ENCODE results near the gene NAA40.
"Not testable (repeated sequence)": the region's sequence is repeated elsewhere in the genome, so short reads cannot be mapped to it uniquely, and the experiment has no call there.

Gene NAA40

DNA sequence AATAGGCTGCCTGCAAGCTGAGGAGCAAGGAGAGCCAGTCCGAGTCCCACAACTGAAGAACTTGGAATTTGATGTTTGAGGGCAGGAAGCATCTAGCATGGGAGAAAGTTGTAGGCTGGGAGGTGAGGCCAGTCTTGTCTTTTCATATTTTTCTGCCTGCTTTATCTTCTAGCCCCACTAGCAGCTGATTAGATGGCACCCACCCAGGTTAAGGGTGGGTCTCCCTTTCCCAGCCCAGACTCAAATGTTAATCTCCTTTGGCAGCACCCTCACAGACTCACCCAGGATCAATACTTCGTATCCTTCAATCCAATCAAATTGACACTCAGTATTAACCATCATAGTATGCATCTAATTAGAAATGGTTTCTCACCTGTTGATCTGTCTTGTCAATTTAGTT, 30.7 kb downstream of the NAA40 start:
- no peak for DNase-seq (ENCODE audit: insufficient read length, low spot score)
- TF ChIP-seq POLR2A (IDR thresholded peaks at IDR 0.05; ENCODE audit: low read depth, low read length), result no peak
- no peak for FAIRE-seq

DNA sequence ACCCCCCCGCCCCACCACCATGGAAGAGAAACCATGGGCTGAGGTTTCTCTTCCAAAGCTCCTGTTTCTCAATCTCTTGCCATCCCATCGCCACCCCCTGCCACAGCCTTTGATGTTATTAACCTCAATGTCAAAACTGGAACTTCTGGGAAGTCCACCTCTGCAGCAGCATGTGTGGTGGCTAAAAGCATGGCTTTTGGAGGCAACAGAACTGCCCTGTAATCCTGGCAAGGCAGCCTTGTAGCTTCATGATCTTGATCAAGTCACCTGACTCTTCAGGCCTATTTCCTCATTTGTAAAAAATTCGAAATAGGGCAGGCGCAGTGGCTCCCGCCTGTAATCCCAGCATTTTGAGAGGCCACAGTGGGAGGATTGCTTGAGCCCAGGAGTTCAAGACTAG, 32.1 kb downstream of the NAA40 start:
- no peak for FAIRE-seq
- no peak for DNase-seq (ENCODE audit: insufficient read length, low spot score)
- TF ChIP-seq POLR2A (IDR thresholded peaks at IDR 0.05; ENCODE audit: low read depth, low read length), result no peak

DNA sequence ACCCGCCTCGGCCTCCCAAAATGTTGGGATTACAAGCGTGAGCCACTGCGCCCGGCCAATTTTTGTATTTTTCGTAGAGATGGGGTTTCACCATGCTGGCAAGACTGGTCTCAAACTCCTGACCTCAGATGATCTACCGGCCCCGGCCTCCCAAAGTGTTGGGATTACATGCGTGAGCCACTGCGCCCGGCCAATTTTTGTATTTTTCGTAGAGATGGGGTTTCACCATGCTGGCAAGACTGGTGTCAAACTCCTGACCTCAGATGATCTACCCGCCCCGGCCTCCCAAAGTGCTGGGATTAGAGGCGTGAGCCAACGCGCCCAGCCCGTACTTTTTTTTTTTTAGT, 35.1 kb downstream of the NAA40 start:
- not testable (repeated sequence) for DNase-seq (ENCODE audit: insufficient read length, low spot score); FAIRE-seq

- TF ChIP-seq POLR2A (IDR thresholded peaks at IDR 0.05; ENCODE audit: low read depth, low read length), result peak; percentile 84
- DNase-seq (ENCODE audit: insufficient read length, low spot score) (peak; percentile 93), FAIRE-seq (peak; percentile 84)
These were observed 35.7 kb downstream of the NAA40 start, which contains the start of gene COX8A for GRCh38 chr11:63974259-63975143. COX8A (plus strand) TSS chr11:63974620; CDS start chr11:63974681, 61 bp downstream.

DNA sequence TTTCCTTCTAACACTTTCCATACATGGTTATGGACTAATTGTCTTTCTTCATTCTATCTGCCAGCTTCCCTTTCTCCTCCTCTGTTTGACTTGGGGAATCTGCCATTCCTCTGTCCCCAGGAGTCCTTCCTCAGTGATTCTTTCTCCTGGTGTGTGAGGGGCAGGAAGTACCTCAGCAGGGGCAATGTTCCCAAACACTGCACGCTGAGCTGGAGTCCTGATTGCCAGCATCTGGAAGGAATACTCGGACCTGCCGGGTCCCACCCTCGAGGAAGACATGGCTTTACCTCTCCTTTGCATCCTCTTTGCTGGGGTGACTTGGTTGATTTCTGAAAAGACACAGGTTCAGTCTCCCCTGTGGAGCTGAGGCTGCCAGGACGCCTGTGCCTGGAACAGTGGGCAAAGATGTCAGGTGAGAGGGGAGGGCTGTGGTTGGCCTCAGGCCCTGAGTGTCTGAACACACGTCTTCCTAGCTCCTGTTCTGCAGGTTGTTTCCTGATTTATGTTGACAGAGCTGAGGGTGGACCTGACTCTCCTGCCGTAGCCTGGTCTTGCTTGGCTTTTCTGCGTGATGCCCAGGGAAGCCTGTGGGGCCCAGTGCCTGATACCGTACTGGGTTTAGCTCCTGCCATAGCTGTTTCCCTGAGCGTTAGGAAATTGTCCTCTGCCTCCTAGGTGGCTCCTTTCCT, 39.9 kb downstream of the NAA40 start:
- DNase-seq (ENCODE audit: insufficient read length, low spot score) (no peak), FAIRE-seq (no peak)
- TF ChIP-seq POLR2A (IDR thresholded peaks at IDR 0.05; ENCODE audit: low read depth, low read length), result 0 out of 2 replicates have a peak, but pooled peaks have one; percentile 1

- no peak for TF ChIP-seq POLR2A (IDR thresholded peaks at IDR 0.05; ENCODE audit: low read depth, low read length)
- no peak for FAIRE-seq
These were observed 40.6 kb downstream of the NAA40 start for GRCh38 chr11:63979426-63979825.

GRCh38 chr11:63985812-63986155, 47.0 kb downstream of the NAA40 start:
- FAIRE-seq, result no peak

More at GRCh38 chr11:63979426-63979825, 40.6 kb downstream of the NAA40 start:
- DNase-seq (ENCODE audit: insufficient read length, low spot score), result no peak

DNA sequence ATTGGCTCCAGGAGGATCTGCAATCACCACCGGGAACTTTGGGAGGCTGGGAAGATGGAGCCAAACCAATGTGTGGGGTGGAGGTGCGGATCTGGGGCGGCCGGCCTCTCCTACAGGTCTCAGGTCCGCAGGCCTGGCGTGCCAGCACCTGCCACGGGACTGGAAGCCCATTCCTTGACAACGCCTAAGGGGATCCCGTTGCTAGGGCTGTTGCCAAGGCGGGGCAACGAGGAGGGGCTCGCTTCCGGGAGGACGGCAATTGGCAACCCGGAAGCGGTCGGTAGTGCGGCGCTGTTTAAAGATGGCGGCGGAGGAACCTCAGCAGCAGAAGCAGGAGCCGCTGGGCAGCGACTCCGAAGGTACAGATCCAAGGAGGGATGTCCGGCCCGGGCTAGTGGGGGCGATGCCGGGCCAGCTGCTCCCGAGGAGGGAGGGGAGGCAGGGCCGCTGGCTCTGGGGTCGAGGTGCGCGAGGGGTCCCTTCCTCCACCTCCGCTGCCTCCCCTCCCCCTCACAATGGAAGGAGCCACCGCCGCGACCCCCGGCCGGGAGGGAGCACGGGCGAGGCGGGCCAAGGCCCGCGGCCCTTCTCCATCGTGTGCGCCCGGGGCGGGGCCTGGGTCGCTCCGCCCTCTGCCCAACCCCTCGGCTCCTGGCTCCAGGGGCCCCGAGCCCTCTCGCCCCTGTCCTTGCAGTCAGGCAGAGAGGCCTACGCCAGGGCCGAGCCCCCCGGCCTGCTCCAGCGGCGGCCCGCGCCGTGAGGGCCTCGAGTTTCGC, 47.5 kb downstream of the NAA40 start, which contains the start of gene OTUB1:
OTUB1 (plus strand) TSS at position 283 of the 776 bp plus-strand sequence; CDS start at position 302, 19 bp downstream.
- FAIRE-seq (no peak), DNase-seq (ENCODE audit: insufficient read length, low spot score) (peak; percentile 97)
- peak; percentile 70; the same call in 1 of the 2 replicates for TF ChIP-seq POLR2A (IDR thresholded peaks at IDR 0.05; ENCODE audit: low read depth, low read length)

More at GRCh38 chr11:63985812-63986155, 47.0 kb downstream of the NAA40 start:
- no peak for TF ChIP-seq POLR2A (IDR thresholded peaks at IDR 0.05; ENCODE audit: low read depth, low read length)
- no peak for DNase-seq (ENCODE audit: insufficient read length, low spot score)

DNA sequence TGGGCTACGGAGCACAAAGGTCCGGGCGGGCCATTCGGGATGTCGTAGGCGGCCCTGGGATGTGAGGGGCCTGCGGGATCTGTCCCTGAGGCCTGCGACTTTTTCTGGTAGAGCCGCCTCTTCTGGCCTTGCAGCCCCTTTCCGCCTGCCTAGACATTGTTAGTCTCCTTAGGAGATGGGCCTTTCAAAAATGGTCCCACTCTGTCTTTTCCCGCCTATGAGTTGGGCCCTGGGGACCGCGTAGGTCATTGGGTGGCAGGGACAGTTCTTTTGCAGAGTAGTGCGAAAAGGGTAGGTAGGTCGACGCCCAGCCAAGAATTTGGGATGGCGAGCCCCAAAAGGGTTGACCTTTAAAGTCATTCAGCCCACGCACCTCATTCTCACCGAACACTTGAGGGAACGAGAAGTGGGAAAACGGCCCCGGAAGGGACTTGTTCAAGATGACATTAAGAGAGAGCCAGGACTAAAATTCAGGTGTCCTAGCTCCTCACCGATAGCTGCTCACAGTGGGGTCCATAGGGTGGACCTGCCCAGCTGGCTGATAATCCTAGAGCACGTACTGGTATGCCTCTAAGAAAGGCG, 48.2 kb downstream of the NAA40 start:
- DNase-seq (ENCODE audit: insufficient read length, low spot score) (no peak), FAIRE-seq (no peak)
- TF ChIP-seq POLR2A (IDR thresholded peaks at IDR 0.05; ENCODE audit: low read depth, low read length), result no peak

GRCh38 chr11:63991558-63991957, 52.8 kb downstream of the NAA40 start:
- DNase-seq (ENCODE audit: insufficient read length, low spot score), result no peak
- no peak for FAIRE-seq
- TF ChIP-seq POLR2A (IDR thresholded peaks at IDR 0.05; ENCODE audit: low read depth, low read length), result no peak

- FAIRE-seq (no peak), DNase-seq (ENCODE audit: insufficient read length, low spot score) (no peak)
- no peak for TF ChIP-seq POLR2A (IDR thresholded peaks at IDR 0.05; ENCODE audit: low read depth, low read length)
These were observed 54.3 kb downstream of the NAA40 start for GRCh38 chr11:63993100-63993499.

GRCh38 chr11:63993993-63994392, 55.2 kb downstream of the NAA40 start:
- FAIRE-seq (no peak), DNase-seq (ENCODE audit: insufficient read length, low spot score) (no peak)
- TF ChIP-seq POLR2A (IDR thresholded peaks at IDR 0.05; ENCODE audit: low read depth, low read length), result no peak

GRCh38 chr11:63996512-63996911, 57.7 kb downstream of the NAA40 start:
- FAIRE-seq, result no peak

More at GRCh38 chr11:63996512-63996911, 57.7 kb downstream of the NAA40 start:
- no peak for DNase-seq (ENCODE audit: insufficient read length, low spot score)
- no peak for TF ChIP-seq POLR2A (IDR thresholded peaks at IDR 0.05; ENCODE audit: low read depth, low read length)
